Psoas muscle (tissue), 8 donors: Measurements from ENCODE around the gene POU2AF1. TPM values are rescaled to one million over a fixed set of nuclear protein-coding genes. Genes with fewer than 3 reads are reported as not detected.

Source experiments
- ATAC-seq, 4 donors: fragments of 200-7000 bp; cut with Tn5 transposase; one replicate each; pipeline ENCODE4 v1.9.1; 2020; ENCODE audit warnings: moderate library complexity in 3 of 4, mild to moderate bottlenecking in 2 of 4
- DNase-seq, 2 donors: peaks; one replicate each; pipeline ENCODE4 v3.0.0-alpha.2; 2020
- H3K27ac ChIP-seq: fragments of 200-600 bp; one replicate; pipeline ENCODE4 v1.8.0; 2022
- H3K27me3 ChIP-seq, 3 donors: fragments of 200-600 bp in 1 of 3; one replicate each; pipeline versions ENCODE4 v1.6.1 to v1.8.0; 2013 to 2022; ENCODE audit warnings: low read length in 2 of 3, mild to moderate bottlenecking in 2 of 3, moderate library complexity in 1 of 3; ENCODE audit not compliant: insufficient read depth in 3 of 3
- H3K36me3 ChIP-seq, 2 donors: fragments of 200-600 bp in 1 of 2; one replicate each; pipeline versions ENCODE4 v1.6.1 to v1.8.0; 2013 to 2022; ENCODE audit warnings: low read depth in 1 of 2, mild to moderate bottlenecking in 1 of 2, moderate library complexity in 1 of 2; ENCODE audit not compliant: insufficient read depth in 1 of 2
- H3K4me1 ChIP-seq: fragments of 200-600 bp; one replicate; pipeline ENCODE4 v1.8.0; 2022
- H3K4me3 ChIP-seq: fragments of 200-600 bp; one replicate; pipeline ENCODE4 v1.8.0; 2022; ENCODE audit warnings: mild to moderate bottlenecking
- H3K9me3 ChIP-seq: fragments of 200-600 bp; one replicate; pipeline ENCODE4 v1.8.0; 2022
- WGBS, 3 donors: extraction: QIAGEN DNeasy Blood & Tissue Kit; methylation state at CpG; one replicate each; pipeline versions ENCODE4 v1.1.6 to v1.1.7; 2013; 5-methylcytosine and 5-hydroxymethylcytosine counted together
- intact Hi-C, 2 donors: fragments of 100-400 bp; cut with DNase I; formaldehyde crosslinking; loops; one replicate each; pipeline versions ENCODE4 v1.11.0 to v1.14.2; 2022
- polyA plus RNA-seq, 3 donors: library from polyadenylated mRNA; stranded (reverse); fragments of 200-250 nt; gene quantifications; one replicate each; pipeline ENCODE4 v1.2.3, GENCODE V29; 2013
- total RNA-seq, 4 donors: library from RNA; stranded (reverse); fragmentation: NEBNext Ultra II Directional in 2 of 4; extraction: Animal tissue kit (Norgen Biotek cat#: 25700) in 2 of 4; gene quantifications; one replicate each; pipeline versions ENCODE4 v1.2.1 to v1.2.4, GENCODE V29; 2021 to 2023
- TF ChIP-seq, protein P1 (sequence below): fragments of 200-600 bp; IDR thresholded peaks from one replicate; pipeline ENCODE4 v1.8.0; 2022; ENCODE audit warnings: antibody characterized with exemption
- donor health status: healthy with polysubstance abuse.
- donor health status: DM: no; HTN: no; CAD: no; lungs with moderate emphysema.
- donor health status: Bipolar disorder and iron deficiency.
- donor health status: healthy.
- donor health status: DM: yes; HTN: yes; CAD: no.
- donor health status: DM: no; HTN: no; CAD: no.
- donor health status: DM: no; HTN: no; CAD: no.
- donor health status: DM: yes; HTN: yes; CAD: no.

Gene POU2AF1
- total and polyA plus RNA-seq, 7 donors: 0.01 to 0.25 (median 0.13) TPM; not detected in 3

DNA sequence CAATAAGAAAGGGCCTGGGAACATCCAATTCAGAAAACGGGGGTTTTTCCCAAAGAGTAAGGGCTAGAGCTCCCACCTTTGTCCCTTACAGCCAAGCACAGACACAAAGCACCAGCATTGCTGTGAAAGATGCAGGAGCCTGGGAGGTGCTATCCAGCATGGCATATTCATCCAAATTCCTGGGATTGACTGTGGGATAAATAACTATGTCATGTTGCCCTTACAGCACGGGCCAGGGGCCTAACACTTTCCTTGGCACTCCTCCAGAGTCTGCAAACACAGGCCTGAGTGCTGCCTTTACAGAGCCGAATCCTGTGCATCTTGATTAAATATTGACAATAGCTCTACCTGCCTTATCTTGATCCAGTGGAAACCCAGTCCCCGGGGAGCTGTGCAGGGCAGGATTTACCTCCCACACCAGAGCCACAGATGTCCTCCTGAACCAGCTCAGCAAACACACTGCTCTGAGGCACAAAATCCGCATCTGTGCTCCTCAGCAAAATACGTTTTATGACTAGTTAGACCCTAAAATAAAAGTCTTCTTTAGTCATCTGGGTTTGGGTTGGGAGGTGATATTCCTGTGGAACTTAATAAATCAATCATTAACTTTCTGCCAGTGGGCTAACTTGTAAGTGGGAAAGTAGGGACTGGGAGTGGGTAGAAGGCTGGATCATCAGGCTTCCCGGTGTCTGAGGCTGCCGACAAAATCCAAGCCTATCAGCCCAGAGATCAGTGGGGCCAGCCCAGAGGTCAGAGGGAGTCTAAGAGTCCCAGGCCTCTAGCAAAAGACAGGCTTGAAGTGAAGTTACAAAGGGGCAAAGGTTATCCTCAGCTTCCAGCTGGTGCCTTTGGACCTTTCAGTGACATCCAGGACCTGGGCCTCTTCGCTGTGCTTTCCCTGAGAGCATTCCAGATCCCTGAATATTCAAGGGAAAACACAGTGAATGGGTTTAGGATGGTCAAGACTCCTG, 44.3 kb downstream of the POU2AF1 start:
- TF ChIP-seq, protein P1, sequence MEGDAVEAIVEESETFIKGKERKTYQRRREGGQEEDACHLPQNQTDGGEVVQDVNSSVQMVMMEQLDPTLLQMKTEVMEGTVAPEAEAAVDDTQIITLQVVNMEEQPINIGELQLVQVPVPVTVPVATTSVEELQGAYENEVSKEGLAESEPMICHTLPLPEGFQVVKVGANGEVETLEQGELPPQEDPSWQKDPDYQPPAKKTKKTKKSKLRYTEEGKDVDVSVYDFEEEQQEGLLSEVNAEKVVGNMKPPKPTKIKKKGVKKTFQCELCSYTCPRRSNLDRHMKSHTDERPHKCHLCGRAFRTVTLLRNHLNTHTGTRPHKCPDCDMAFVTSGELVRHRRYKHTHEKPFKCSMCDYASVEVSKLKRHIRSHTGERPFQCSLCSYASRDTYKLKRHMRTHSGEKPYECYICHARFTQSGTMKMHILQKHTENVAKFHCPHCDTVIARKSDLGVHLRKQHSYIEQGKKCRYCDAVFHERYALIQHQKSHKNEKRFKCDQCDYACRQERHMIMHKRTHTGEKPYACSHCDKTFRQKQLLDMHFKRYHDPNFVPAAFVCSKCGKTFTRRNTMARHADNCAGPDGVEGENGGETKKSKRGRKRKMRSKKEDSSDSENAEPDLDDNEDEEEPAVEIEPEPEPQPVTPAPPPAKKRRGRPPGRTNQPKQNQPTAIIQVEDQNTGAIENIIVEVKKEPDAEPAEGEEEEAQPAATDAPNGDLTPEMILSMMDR: no peak
- Histone ChIP-seq H3K36me3 (no peaks in the 10 kb centered on the region), H3K9me3 (peaks cover 5% of the 10 kb centered on the region), H3K27me3 (no peaks in the 10 kb centered on the region), H3K4me1 (peaks cover 8% of the 10 kb centered on the region), H3K27ac (no peak overlapping the region), H3K4me3 (no peak overlapping the region)
- DNase-seq (no peak), ATAC-seq (no peak)
- WGBS, 3 donors: 66 to 82% (median 72%) methylated on average over 9 of the region's 9 CpGs
- intact Hi-C loops: loop anchor here in 1 of 2 donors (10.0 kb wide), 1 partner anchor 50 kb away; no protein-coding TSS in a partner anchor

DNA sequence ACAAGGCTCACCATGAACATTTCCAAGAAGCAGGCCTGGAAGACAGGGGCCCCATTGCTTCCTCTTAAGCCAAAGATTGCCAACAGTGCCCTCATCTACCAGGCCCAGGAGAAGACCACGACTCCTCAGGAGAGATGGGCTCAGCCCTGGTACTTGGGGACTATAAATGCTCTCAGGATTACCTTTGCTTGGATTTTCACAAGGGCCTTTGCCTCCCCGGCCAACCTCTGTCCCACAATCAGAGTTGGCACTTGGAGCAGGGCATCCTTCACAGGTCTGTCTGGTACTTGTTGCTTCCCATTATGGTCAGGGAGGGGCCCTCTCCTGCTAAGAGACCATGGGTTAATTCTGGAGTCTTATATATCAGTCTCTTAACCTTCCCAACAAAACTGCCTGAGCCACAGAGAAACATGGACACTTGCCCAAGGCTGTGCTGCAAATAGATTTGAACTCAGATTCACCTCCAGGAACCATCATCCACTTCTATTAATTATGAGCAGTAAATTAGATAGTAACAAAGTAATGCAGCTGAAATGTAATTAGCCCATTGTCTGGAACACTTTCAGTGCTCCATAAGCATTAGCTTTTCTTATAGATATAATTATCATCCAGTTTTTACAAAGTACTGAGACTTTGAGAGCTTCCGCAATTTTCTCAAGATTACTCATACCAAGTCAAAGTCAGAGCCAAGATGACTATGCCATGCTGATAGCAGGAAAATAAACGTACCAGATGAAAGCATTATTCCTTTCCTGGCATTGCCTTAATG, 47.2 kb downstream of the POU2AF1 start:
- Histone ChIP-seq H3K27ac (no peak overlapping the region), H3K4me1 (peaks cover 26% of the 10 kb centered on the region), H3K9me3 (no peaks in the 10 kb centered on the region), H3K36me3 (no peaks in the 10 kb centered on the region), H3K4me3 (no peak overlapping the region), H3K27me3 (no peaks in the 10 kb centered on the region)
- ATAC-seq (no peak), DNase-seq (no peak)
- TF ChIP-seq, protein P1: no peak
- intact Hi-C loops: loop anchor here in 1 of 2 donors (10.0 kb wide), 1 partner anchor 47 kb away; no protein-coding TSS in a partner anchor
- WGBS, 3 donors: 58 to 83% (median 78%) methylated on average over 4 of the region's 4 CpGs

DNA sequence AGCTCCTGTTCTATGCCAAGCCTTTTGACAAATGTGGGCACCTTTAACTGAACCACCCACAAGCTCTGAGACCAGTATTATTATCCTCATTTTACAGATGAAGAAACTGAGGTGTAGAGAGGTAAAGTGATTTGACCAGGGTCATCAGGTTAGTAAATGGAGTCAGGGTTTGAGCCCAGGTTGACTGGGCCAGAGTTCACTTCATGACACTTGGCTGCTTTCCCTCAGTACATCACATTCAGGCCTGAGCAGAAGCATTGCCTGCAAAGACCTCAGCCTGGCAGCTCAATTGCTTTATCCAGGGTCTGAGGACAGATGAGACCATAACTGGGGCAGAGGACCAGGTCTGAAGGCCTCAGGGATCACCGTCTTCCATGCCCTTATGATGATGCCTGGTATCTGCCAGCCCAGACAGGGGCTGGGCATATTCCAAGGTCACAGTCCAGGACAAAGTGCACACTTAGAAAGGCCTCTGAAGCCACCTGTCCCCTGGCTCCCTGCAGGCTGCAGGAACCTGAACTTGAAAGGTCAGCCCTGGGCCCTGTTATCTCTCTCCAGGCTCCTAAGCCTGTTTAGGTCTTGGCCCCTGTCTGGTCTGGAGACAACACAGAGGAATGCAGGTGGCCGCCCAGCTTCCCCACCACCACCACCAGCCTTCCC, 48.7 kb downstream of the POU2AF1 start:
- TF ChIP-seq, protein P1: no peak
- Histone ChIP-seq H3K9me3 (no peaks in the 10 kb centered on the region), H3K27ac (no peak overlapping the region), H3K36me3 (no peaks in the 10 kb centered on the region), H3K4me1 (peaks cover 26% of the 10 kb centered on the region), H3K4me3 (no peak overlapping the region), H3K27me3 (no peaks in the 10 kb centered on the region)
- intact Hi-C loops: loop anchor here in 1 of 2 donors (10.0 kb wide), 1 partner anchor 46 kb away; no protein-coding TSS in a partner anchor
- DNase-seq (no peak), ATAC-seq (no peak)
- 57 to 86% (median 68%) methylated on average over 2 of the region's 2 CpGs for WGBS, 3 donors

DNA sequence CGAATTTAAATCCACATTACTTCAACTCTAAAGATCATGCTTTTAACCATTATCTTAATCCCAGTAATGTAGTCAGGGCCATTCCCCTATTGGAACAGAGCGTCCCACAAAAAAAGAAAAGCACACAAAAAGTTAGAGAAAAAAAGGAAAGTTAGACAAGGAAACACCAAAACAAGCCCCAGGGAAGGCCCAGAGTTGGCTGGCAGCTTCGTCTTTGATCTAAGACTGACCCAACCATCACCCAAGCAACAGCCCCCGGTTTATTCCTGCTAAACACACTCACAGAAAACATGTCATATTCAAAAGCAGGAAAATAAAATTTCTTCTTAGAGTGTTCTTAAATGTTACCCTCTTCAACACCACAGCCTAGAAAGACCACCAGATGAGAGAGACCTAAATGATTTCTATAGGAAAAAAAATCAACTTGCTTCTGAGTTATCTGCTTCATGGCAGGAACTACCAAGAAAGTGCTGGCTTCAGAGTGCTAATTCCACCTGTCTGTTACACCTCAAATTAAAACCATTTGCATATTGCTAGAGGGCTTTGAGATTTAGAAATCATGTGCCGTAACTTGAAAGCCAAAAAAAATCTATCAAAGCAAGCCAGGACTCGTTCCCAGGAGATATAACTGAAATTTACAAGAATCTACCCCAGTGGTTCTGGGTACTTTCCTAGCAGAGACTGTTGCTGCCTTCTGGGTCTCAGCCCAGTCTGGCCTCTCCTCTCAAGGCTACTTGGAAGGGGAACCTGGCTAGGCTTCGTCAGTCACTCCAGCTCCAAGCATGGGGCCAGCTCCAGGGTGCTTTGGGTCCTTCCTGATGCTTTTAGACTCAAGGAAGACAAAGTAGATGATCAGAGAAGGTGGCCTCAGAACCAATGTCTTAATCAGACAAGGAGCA, 49.5 kb downstream of the POU2AF1 start:
- TF ChIP-seq, protein P1: no peak
- WGBS, 3 donors: 65 to 83% (median 71%) methylated on average over 7 of the region's 7 CpGs
- ATAC-seq: peak in 2 of 4 donors; percentile 31 to 53
- Histone ChIP-seq H3K9me3 (no peaks in the 10 kb centered on the region), H3K36me3 (no peaks in the 10 kb centered on the region), H3K4me1 (peaks cover 26% of the 10 kb centered on the region), H3K27ac (no peak overlapping the region), H3K27me3 (no peaks in the 10 kb centered on the region), H3K4me3 (no peak overlapping the region)
- intact Hi-C loops: loop anchor here in 1 of 2 donors (10.0 kb wide), 1 partner anchor 45 kb away; no protein-coding TSS in a partner anchor
- peak; percentile 58 to 82 for DNase-seq
